Measurements from ENCODE around the gene TBC1D23.
"Not testable (repeated sequence)": the region's sequence is repeated elsewhere in the genome, so short reads cannot be mapped to it uniquely, and the experiment has no call there.

Gene TBC1D23

DNA sequence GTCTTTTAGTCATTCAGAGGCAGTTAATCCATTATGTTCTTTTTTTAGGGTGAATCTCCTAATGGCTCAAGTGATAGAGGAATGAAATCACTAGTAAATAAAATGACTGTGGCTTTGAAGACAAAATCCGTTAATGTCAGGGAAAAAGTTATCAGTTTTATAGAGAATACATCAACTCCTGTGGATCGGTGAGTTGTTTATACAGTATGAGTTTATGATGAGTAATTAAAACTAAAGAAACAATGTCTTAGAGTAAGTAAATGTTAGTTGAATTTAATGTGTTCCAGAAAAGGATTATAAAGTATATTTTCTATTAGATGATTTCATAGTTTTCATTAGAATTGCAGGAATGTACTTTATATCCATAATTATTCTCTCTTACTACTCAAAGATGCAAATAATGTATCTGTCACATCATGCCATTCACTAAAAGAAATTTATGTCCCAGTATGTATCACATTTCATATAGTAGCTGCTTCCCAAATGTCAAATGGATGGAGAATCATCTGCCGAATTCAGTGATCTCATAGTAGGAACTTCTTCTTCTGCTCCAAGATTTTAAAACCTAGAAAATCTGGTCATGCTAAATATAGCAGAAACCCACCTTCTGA lies 49.7 kb downstream of the TBC1D23 start:
- DNase-seq, result no peak

DNA sequence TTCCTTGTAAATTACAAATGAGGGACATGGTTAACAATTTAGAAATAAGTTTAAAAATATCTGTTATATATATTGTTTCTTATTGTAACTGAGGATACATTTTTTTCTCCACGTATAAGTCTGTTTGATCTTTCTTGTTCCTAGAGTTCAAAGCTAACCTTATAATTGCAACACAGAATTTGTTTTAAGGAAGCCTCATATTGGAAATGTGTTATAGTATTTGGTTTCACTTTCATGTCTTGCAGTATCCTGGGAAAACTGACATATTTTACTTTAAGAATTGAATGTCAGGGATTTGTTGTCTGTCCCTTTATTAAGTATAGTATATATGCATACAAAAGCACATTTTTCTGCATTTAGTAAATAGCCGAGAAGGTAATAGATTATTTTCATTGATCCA lies 50.2 kb downstream of the TBC1D23 start:
- DNase-seq, result no peak

DNA sequence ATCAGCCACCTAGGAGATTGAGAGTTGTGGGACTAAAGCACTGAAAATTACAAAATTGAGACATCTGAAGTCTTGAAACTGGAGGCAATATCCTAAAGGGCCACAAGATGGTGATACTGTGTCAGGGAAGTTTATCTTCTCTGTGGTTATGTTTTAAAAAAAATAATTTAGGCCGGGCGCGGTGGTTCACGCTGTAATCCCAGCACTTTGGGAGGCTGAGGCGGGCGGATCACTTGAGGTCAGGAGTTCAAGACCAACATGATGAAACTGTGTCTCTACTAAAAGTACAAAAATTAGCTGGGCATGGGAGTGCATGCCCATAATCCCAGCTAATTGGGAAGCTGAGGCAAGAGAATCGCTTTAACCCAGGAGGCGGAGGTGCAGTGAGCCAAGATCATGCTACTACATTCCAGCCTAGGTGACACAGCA lies 55.9 kb downstream of the TBC1D23 start:
- no peak for DNase-seq

DNA sequence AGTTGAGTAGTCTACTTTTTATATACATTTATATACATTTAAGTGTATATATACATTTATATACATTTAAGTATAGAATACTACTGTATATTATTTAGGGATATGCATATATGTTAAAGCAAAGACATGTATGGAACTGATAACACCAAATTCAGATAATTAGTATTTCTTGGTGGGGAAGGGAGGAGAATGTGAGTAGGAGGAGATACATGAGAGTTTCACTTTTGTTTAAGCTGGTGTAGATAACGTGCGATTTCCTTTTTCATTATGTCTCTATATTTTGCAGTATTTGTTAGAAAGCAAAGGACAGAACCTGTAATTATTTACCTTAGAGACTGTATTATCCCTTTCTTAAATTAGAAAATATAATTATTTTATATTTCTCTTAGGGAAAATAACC lies 57.1 kb downstream of the TBC1D23 start:
- no peak for DNase-seq

DNA sequence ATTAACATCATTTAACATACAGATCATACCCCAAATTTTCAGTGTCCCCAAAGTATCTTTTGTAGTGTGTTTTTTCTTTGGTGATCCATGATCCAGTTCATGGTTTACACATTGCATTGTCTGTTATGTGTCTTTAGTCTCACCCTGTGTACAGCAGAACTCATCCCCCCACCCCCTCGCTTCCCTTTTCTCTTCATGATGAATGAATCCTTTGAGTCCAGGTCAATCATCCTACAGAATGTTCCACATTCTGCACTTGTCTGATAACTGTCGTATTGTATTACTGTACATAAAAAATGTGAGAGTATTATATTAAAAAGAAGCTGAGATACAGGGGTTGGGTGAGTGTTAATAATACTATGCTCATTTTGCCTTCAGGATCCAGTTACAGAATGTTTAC lies 59.2 kb downstream of the TBC1D23 start:
- no peak for DNase-seq

DNA sequence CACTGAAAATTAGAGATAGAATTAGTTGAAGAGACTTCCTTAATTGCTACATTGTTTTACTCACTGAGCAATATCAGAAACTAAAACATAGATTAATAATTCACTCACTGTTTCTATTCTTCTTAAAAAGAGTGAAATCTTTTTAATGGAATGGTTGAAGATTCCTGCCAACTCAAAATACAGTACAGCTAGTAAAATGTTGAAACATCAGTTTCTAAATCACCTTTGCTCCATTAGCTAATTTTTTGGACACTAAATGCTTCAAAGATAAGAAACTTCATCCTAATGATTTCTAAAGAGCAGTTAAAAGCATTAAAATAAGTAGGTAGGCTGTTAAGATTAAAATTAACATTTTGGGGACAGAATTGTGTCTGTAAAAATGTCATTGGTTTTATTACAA lies 63.3 kb downstream of the TBC1D23 start:
- no peak for DNase-seq

DNA sequence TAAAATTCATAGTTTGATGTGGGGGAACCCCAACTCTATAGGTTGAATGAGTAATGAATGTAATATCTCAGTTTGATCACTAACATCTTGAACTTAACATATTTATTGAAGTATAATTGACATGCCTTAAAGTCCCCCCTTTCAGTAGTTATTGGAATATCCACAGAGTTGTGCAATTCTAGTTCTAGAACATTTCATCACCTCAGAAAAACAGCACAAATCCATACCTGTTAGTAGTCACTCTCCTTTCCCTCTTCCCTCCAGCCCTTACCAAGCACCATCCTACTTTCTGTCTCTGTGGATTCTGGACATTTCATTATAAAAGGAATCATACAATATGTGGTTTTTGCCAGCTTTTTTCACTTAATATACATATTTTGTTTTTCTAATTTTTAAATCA lies 65.0 kb downstream of the TBC1D23 start:
- no peak for DNase-seq

DNA sequence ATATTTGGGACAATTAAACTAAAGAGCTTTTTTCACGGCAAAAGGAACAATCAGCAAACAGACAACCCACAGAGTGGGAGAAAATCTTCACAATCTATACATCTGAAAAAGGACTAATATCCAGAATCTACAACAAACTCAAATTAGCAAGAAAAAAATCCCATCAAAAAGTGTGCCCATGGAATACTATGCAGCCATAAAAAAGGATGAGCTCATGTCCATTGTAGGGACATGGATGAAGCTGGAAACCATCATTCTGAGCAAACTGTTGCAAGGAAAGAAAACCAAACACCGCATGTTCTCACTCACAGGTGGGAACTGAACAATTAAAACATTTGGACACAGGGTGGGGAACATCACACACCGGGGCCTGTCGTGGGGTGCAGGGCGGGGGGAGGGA lies 66.6 kb downstream of the TBC1D23 start:
- DNase-seq, result not testable (repeated sequence)

DNA sequence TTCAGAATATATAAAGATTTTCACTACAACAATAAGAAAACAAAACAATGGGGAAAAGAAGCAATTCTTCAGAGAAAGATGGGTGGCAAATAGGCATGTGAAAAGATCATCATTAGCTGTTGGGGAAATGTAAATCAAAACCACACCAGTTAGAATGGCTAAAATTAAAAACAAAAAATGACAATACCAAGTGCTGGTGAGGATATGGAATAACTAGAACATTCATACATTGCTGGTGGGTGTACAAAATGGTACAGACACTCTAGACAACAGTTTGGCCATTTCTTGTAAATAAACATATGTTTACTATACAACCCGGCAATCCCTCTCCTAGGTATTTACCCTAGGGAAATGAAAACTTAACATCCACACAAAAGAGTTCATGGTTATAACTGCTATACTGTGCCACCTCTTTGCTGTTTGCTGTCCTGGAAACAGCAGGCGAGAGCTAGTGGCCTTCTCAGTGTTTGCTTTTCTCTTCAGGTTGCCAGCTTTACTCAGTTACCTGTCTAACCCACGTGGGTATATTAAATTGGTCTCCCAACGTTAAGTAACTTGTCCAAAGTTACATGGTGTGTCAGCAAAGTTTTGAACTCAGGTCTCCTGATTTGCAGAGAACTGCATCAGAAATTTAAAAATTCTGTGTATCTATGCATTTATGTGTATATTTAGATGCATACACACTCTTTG lies 69.2 kb downstream of the TBC1D23 start:
- DNase-seq, result no peak

DNA sequence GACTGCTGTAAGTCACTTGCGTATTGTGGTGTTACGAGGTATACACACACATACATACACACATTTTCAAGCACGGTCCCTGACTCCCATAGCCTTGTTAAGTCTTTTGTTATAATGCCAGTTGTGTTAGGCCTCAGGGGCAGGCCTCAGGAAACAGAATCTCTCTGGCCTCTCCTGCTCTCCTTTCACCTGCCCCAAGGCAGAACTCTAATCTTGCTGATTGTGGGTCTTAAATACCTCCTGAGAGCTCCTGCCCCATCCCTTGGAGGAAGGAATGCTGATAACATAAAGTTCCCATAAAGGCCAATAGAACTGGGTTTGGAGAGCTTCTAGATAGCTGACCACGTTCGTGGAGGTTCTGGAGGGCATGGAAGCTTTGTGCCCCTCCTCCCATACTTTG lies 69.9 kb downstream of the TBC1D23 start:
- DNase-seq, result no peak

DNA sequence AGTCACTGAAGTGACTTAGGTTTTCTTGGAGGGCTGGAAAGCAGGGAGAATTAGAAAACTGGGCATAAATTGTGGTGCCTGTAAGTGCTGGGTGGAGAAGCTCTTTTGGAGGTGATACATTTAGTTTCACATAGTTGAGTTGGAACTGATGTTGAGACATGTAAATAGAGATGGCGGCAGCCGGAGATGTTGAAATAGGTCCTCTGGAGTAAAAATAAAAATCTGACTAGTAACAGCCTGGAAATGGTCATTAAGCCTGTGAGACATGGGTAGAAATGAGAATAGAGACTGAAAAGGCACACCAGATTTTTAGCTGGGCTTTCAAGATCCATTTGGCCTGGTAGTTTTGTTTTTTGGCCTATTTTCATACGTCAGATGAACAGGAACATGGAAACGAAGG lies 70.9 kb downstream of the TBC1D23 start:
- no peak for DNase-seq

DNA sequence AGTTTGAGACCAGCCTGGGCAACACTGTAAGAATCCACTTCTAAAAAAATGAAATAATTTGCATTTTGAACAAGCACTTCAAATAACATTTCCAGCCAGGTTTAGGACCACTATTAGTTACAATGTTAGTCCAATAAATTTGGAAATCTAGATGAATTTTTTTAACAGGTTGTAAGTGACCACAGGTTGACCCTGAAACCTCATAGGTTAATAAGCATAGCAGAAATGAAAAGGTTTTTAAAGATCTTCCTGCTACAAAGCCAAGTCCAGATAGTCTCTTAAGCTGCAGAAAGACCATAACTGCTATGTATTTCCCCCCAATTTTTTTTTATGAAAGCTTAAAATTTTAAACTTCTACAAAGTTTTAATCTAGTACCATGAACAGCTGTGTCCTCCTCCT lies 72.3 kb downstream of the TBC1D23 start:
- no peak for DNase-seq

DNA sequence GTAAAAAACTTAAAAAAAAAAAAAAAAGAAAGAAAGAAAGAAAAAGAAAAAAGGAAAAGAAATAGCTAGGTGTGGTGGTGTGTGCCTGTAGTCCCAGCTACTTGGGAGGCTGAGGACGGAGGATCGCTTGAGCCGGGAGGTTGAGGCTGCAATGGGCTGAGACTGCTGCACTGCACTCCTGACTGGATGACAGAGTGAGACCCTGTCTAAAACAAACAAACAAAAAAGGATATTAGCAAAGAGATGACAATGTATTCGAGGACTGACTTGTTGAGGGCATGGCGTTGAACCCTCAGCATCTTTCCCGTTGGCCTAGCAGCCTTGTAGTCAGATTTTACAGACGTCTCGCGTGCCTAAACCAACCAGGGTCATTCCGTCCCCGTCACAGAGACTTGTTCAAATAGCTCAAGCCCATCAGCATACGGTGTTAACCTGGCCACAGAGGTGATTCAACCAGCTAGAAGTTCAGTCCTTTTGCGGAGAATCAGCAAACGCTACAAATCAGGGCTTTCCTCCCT lies 73.2 kb downstream of the TBC1D23 start:
- DNase-seq, result no peak

DNA sequence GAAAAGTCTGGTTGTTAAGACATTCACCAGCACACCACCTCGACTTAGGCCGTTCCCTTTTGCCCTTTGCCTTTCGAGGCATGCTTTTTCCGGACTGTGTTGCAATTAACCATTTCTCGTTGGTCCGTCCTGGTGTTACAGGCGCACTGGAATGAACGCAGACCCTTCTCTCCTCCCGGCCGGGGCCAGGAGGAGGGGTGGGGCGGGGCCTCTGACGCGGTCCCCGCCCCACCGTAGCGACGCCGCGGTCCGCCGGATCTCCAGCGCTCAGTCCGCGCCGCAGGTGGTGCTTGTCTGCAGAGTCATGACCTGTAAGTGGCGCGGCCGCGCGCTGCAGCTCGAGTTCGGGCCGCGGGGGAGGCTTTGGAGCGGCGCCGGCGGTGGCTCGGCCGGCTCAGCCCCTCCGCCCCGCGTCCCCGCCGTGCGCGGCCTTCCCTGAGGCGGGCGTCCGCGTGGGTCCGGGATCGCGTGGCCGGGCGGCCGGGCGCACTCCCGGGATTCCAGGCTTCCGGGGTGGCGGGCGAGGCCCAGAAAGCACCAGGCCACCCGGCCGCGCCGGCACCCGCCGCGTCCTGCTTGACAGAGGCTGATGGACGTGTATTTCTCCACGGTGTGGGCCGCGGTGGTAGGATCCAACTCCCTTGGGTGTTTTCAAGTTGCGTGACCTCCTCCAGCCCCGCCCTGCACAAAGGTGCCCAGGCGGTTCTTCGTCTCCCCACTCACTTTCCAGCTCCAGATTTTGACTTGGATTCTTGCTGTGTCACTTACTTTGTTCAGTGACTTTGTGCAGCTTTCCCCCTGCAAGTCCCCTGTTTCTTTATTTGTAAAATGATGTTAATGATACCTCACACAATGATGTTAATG lies 73.9 kb downstream of the TBC1D23 start, which contains the start of gene NIT2:
Gene NIT2 (plus strand): TSS at position 270 of the 864 bp plus-strand sequence. CDS start 35 bp downstream, at position 305.
- DNase-seq, result no peak

DNA sequence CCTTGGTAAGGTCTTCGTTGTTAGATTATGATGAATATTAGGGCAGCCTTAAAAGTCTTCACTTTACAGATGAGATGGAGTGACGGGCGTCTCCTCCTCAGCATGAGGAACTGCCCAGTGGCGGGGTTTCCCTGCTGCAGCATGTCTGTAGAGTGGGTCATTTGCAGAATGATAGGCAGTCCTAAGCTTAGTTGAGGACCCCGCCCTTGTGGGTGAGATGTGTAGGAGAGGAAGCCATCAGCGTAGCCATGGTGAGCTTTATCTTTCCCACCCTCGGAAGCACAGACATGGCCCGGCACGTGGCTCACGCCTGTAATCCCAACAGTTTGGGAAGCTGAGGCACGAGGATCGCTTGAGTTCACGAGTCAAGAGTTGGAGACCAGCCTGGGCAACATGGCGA lies 74.6 kb downstream of the TBC1D23 start:
- DNase-seq, result no peak

DNA sequence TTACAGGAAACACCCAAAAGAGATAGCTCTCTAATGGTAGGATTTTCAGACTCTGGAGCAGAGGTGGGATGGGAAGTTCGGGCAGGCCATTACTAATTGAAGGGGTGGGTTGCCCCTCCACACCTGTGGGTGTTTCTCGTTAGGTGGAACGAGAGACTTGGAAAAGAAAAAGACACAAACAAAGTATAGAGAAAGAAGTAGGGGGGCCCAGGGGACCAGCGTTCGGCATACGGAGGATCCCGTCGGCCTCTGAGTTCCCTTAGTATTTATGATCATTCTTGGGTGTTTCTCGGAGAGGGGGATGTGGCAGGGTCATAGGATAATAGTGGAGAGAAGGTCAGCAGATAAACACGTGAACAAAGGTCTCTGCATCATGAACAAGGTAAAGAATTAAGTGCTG lies 75.4 kb downstream of the TBC1D23 start:
- DNase-seq, result not testable (repeated sequence)

DNA sequence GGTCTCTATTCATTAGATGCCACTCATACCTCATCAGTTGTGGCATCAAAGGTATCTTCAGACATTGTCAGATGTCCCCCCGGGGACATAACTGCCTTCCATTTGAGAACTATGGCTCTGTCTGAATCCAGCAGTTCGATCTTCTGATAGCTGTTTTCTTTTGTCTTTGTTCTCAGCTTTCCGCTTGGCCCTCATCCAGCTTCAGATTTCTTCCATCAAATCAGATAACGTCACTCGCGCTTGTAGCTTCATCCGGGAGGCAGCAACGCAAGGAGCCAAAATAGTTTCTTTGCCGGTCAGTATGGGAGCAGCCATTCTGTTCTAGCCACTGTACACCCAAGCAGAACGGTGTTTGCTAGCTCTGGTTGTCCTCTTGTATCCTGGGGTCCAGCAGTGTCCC lies 78.1 kb downstream of the TBC1D23 start:
- DNase-seq, result no peak

DNA sequence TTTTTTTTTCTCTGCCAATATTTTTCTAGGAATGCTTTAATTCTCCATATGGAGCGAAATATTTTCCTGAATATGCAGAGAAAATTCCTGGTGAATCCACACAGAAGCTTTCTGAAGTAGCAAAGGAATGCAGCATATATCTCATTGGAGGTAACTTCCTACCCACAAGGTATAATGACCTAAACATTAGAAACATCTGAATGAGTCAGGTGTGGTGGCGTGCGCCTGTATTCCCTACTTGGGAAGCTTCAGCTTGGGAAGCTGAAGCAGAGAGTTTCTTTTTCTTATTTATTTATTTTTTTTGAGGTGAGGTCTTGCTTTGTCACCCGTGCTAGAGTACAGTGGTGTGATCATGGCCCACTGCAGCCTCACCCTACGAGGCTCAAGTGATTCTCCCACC lies 79.0 kb downstream of the TBC1D23 start:
- no peak for DNase-seq

DNA sequence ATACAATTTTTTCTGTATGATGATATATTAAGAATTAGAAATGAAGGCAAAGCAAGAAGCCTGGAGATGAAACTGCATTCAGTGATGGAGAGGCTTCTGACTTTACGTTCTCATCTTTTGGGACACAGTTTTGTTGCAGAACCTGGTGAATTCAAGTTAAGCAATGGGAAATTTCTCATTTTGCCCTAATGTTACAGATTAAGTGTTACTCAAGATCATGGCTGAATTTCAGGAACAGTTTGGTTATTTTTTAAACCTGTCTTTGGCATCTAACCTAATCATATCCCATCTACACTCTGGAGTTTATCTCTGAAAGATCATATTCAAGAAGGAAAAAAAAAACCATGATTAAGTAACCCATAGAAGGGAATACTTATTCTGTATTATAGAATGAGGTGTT lies 79.7 kb downstream of the TBC1D23 start:
- DNase-seq, result no peak

DNA sequence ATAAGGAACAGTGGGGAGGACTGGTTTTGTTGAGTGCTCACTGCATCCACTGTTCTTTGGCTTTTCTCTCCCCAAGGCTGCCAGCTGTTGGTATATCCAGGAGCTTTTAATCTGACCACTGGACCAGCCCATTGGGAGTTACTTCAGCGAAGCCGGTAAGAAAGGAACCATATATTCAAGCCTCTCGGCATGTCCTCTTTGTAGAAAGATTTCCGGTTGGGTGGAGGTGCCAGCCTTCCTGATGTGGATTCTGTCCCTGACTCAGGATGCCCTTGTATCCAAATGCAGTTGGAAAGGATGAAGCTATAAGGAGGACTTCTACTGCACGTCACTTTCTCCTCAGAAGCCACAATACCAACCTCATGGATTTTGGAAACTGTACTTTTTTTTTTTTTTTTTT lies 87.9 kb downstream of the TBC1D23 start:
- DNase-seq, result no peak

DNA sequence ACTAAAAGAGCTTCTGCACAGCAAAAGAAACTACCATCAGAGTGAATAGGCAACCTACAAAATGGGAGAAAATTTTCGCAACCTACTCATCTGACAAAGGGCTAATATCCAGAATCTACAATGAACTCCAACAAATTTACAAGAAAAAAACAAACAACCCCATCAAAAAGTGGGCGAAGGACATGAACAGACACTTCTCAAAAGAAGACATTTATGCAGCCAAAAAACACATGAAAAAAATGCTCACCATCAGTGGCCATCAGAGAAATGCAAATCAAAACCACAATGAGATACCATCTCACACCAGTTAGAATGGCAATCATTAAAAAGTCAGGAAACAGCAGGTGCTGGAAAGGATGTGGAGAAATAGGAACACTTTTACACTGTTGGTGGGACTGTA lies 91.0 kb downstream of the TBC1D23 start:
- not testable (repeated sequence) for DNase-seq

DNA sequence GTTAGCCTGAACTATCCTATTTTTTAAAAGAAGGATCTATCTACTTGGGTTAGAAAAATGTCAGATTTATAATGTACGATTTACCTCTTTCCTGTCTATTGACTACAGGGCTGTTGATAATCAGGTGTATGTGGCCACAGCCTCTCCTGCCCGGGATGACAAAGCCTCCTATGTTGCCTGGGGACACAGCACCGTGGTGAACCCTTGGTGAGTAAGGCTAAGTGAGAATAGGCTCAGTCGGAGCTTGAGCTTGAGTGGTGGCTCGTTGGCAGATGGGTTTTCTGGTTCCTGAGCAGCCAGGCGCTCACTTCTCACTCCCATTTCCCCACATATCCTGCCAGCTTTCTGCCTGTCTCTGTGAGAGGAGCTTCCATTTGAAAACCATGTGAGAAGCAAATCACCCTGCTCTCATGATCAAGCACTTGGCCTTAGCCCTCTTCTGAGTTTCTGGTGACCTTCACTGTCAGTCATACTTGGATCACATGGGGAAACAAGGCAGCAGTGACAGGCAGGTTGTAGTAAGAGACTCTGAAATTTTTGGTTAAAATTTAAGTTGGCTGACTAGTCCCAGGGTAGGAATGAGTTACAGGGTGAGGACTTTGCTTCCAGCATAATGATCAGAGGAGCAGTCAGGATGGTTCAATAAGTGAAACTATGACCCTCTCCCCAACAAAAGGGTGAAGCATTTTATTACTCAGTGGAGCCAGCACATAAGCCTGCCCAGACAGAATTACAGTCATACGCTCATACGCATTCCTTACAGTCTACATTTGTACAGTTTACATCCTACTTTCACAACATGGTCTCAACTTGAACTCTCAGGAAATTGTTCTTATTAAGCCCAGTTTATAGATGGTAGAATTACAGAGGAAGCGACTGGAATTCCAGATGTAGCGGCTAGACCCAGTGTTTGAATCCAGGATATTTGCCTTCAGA lies 91.8 kb downstream of the TBC1D23 start:
- DNase-seq, result no peak

DNA sequence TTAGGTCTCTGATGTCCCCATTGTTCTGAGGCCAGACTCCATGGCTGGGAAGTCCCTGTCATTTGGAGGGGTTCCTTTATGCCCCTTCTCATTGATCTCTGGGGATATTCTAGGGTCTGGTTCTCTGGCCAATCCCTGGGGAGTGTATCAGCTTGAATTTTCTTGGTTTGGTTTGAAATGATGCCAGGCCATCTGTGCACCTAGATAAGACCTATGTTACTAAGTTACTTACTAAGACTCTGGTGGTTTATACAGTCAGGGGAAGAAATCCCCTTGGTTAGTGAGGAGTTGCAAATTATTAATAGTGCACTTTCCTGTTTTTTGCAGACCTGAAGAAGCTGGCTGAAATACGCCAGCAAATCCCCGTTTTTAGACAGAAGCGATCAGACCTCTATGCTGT lies 94.1 kb downstream of the TBC1D23 start:
- DNase-seq, result no peak
